Mesendoderm (in vitro differentiated cells): ENCODE data around the gene COBL.

ENCODE experiments used
- DNase-seq: peaks from one replicate; pipeline ENCODE4 v3.0.0; 2013
- H2AK5ac ChIP-seq: 2 replicates; pipeline ENCODE4 v1.6.1; 2013; ENCODE audit warnings: low read length, inconsistent platforms
- H2BK120ac ChIP-seq: 2 replicates; pipeline ENCODE4 v1.6.1; 2013; ENCODE audit warnings: low read depth, mild to moderate bottlenecking, low read length, moderate library complexity, mixed read lengths
- H2BK15ac ChIP-seq: replicated peaks from 2 replicates; pipeline ENCODE4 v1.6.1; 2013; ENCODE audit warnings: low read depth, mild to moderate bottlenecking, moderate library complexity
- H2BK5ac ChIP-seq: 2 replicates; pipeline ENCODE4 v1.6.1; 2013; ENCODE audit warnings: low read length, inconsistent platforms
- H3K18ac ChIP-seq: 2 replicates; pipeline ENCODE4 v1.6.1; 2013; ENCODE audit warnings: mild to moderate bottlenecking, low read length, mixed read lengths
- H3K23ac ChIP-seq: one replicate; pipeline ENCODE4 v1.6.1; 2013; ENCODE audit warnings: low read length
- H3K27ac ChIP-seq: 2 replicates; pipeline ENCODE4 v1.5.1; 2013; ENCODE audit warnings: low read depth, mild to moderate bottlenecking, inconsistent platforms, low read length, moderate library complexity
- H3K27me3 ChIP-seq: 2 replicates; pipeline ENCODE4 v1.6.1; 2013; ENCODE audit warnings: low read length, control low read depth, mild to moderate bottlenecking, inconsistent platforms; ENCODE audit not compliant: insufficient read depth, poor library complexity
- H3K36me3 ChIP-seq: 2 replicates; pipeline ENCODE4 v1.6.1; 2013; ENCODE audit warnings: low read length, inconsistent platforms; ENCODE audit not compliant: control insufficient read depth, insufficient read depth
- H3K4ac ChIP-seq: one replicate; pipeline ENCODE4 v1.6.1; 2013; ENCODE audit warnings: low read depth, mild to moderate bottlenecking, low read length, moderate library complexity
- H3K4me1 ChIP-seq: 2 replicates; pipeline ENCODE4 v1.6.1; 2013; ENCODE audit warnings: low read depth, low read length, inconsistent platforms; ENCODE audit not compliant: control insufficient read depth
- H3K4me2 ChIP-seq: 2 replicates; pipeline ENCODE4 v1.6.1; 2013; ENCODE audit warnings: low read length
- H3K4me3 ChIP-seq: 2 replicates; pipeline ENCODE4 v1.5.1; 2013; ENCODE audit warnings: mild to moderate bottlenecking, low read length
- H3K56ac ChIP-seq: one replicate; pipeline ENCODE4 v1.6.1; 2013; ENCODE audit warnings: low read length
- H3K79me1 ChIP-seq: 2 replicates; pipeline ENCODE4 v1.6.1; 2013; ENCODE audit warnings: low read length, inconsistent platforms
- H3K79me2 ChIP-seq: 2 replicates; pipeline ENCODE4 v1.6.1; 2013; ENCODE audit warnings: mild to moderate bottlenecking, low read length; ENCODE audit not compliant: control insufficient read depth, insufficient read depth
- H3K9ac ChIP-seq: 2 replicates; pipeline ENCODE4 v1.6.1; 2013; ENCODE audit warnings: low read length, inconsistent platforms
- H4K5ac ChIP-seq: one replicate; pipeline ENCODE4 v1.6.1; 2013; ENCODE audit warnings: low read length
- H4K8ac ChIP-seq: one replicate; pipeline ENCODE4 v1.6.1; 2013; ENCODE audit warnings: low read depth, mild to moderate bottlenecking, control low read depth, low read length, moderate library complexity
- WGBS: extraction: QIAGEN DNeasy Blood & Tissue Kit; methylation state at CpG from one replicate; pipeline ENCODE4 v1.1.7; 2013; ENCODE audit warnings: low lambda C conversion rate, missing lambda C conversion rate; ENCODE audit not compliant: insufficient coverage; ENCODE audit errors: extremely low coverage; 5-methylcytosine and 5-hydroxymethylcytosine counted together

COBL gene

DNA sequence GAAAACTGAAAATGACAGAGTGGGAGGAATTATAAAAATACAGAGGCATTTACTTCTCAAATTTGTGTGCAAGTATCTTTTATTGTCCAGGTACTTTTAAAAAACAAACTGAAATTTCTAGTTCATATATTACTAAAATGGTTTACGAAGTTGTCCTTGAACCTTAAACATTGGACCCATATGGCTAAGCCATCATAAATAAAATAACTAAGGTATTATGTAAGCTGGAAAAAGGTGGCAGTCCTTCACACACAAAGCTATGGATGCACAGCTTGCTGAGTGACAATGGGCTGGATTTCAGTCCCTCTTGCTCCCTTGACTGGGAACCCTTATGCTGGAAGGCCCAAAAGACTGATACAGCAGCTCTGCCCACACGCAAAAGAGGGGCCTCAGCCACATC, 66.1 kb downstream of the COBL start:
- no peak overlapping the region for H2BK5ac ChIP-seq
- no peaks in the 10 kb centered on the region for H3K27me3 ChIP-seq
- WGBS, result no CpG with 5 or more reads among the region's 2 CpGs
- H3K23ac ChIP-seq, result no peak overlapping the region
- H4K5ac ChIP-seq, result no peak overlapping the region
- no peak overlapping the region for H3K27ac ChIP-seq
- H3K9ac ChIP-seq, result no peak overlapping the region
- H3K79me2 ChIP-seq, result no peaks in the 10 kb centered on the region
- no peaks in the 10 kb centered on the region for H3K36me3 ChIP-seq
- no peak overlapping the region for H3K56ac ChIP-seq
- H2AK5ac ChIP-seq, result no peak overlapping the region
- DNase-seq, result no peak
- H3K79me1 ChIP-seq, result no peaks in the 10 kb centered on the region
- no peaks in the 10 kb centered on the region for H3K4me1 ChIP-seq
- no peak overlapping the region for H3K4me3 ChIP-seq
- no peak overlapping the region for H3K4me2 ChIP-seq
- H4K8ac ChIP-seq, result no peak overlapping the region
- H2BK15ac ChIP-seq, result no peak overlapping the region
- H3K4ac ChIP-seq, result no peak overlapping the region
- H3K18ac ChIP-seq, result no peak overlapping the region
- no peak overlapping the region for H2BK120ac ChIP-seq

DNA sequence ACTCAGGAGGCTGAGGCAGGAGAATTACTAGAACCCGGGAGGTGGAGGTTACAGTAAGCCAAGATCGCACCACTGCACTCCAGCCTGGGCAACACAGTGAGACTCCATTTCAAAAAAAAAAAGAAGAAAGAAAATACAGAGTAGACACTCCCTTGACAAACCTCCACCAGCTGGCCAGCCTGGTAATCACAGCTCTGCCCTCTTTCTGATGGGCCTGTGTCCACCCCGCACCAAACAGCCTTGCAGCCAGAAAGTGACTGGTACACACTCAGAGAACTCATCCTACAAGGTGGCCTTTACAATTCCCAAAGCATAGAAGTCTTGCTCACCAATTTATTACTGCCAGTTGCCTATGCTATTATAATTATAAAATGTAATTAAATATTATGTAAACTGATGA, 66.6 kb downstream of the COBL start:
- H4K8ac ChIP-seq, result no peak overlapping the region
- whole genome bisulfite sequencing, result no CpG with 5 or more reads among the region's 3 CpGs
- H3K4ac ChIP-seq, result no peak overlapping the region

DNA sequence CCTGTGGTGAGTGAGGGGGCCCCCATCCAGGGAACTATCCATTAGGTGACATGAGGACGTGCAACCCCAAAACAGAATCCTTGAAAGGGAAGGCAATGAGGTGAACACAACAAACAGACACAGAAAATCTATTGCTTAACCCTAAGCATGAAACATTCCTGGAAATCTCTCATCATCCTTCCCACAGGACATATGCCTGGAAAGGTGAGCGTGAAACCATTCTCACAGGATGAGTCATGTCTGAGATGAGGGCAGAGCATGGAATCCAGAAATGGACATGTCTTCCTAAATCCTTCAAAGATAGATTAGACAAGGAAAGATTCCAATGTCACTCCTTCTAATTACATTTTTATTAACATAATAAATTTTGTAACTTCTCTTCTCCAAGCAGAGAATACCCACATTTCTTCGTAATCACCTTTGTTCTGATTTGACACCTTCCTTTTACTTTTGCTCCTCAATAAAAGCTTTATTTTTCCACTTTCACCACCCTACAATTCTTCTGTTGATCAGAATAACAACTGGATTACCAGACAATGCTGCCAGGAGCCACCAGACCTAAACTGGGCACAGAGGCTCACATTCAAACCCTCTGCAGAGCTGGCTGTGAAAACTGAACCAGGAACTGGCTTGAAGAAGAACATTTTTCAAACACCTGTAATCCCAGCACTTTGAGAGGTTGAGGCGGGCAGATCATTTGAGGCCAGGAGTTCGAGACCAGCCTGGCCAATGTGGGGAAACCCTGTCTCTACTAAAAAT, 67.2 kb downstream of the COBL start:
- H3K56ac ChIP-seq, result no peak overlapping the region
- no peaks in the 10 kb centered on the region for H3K79me2 ChIP-seq
- no peak overlapping the region for H3K9ac ChIP-seq
- H2AK5ac ChIP-seq, result no peak overlapping the region
- peak; percentile 47 for DNase-seq
- H2BK120ac ChIP-seq, result no peak overlapping the region
- no peak overlapping the region for H3K23ac ChIP-seq
- H3K27ac ChIP-seq, result no peak overlapping the region
- H3K4me1 ChIP-seq, result no peaks in the 10 kb centered on the region
- H3K4me3 ChIP-seq, result no peak overlapping the region
- H2BK15ac ChIP-seq, result no peak overlapping the region
- no peaks in the 10 kb centered on the region for H3K79me1 ChIP-seq
- WGBS, result no CpG with 5 or more reads among the region's 5 CpGs
- H3K27me3 ChIP-seq, result no peaks in the 10 kb centered on the region
- H3K4me2 ChIP-seq, result no peak overlapping the region
- no peaks in the 10 kb centered on the region for H3K36me3 ChIP-seq
- no peak overlapping the region for H4K5ac ChIP-seq
- H2BK5ac ChIP-seq, result no peak overlapping the region
- H3K4ac ChIP-seq, result no peak overlapping the region
- no peak overlapping the region for H3K18ac ChIP-seq
- H4K8ac ChIP-seq, result no peak overlapping the region

More for the DNA sequence above, 66.6 kb downstream of the COBL start:
- no peaks in the 10 kb centered on the region for H3K27me3 ChIP-seq
- no peaks in the 10 kb centered on the region for H3K36me3 ChIP-seq
- H3K27ac ChIP-seq, result no peak overlapping the region
- no peak overlapping the region for H3K4me2 ChIP-seq
- no peak overlapping the region for H3K56ac ChIP-seq
- H4K5ac ChIP-seq, result no peak overlapping the region
- H3K79me1 ChIP-seq, result no peaks in the 10 kb centered on the region
- no peak overlapping the region for H2AK5ac ChIP-seq
- no peak overlapping the region for H3K9ac ChIP-seq
- no peak overlapping the region for H3K23ac ChIP-seq
- H3K18ac ChIP-seq, result no peak overlapping the region
- H2BK15ac ChIP-seq, result no peak overlapping the region
- H3K4me1 ChIP-seq, result no peaks in the 10 kb centered on the region
- H2BK5ac ChIP-seq, result no peak overlapping the region
- DNase-seq, result no peak
- H3K4me3 ChIP-seq, result no peak overlapping the region
- no peaks in the 10 kb centered on the region for H3K79me2 ChIP-seq
- no peak overlapping the region for H2BK120ac ChIP-seq

DNA sequence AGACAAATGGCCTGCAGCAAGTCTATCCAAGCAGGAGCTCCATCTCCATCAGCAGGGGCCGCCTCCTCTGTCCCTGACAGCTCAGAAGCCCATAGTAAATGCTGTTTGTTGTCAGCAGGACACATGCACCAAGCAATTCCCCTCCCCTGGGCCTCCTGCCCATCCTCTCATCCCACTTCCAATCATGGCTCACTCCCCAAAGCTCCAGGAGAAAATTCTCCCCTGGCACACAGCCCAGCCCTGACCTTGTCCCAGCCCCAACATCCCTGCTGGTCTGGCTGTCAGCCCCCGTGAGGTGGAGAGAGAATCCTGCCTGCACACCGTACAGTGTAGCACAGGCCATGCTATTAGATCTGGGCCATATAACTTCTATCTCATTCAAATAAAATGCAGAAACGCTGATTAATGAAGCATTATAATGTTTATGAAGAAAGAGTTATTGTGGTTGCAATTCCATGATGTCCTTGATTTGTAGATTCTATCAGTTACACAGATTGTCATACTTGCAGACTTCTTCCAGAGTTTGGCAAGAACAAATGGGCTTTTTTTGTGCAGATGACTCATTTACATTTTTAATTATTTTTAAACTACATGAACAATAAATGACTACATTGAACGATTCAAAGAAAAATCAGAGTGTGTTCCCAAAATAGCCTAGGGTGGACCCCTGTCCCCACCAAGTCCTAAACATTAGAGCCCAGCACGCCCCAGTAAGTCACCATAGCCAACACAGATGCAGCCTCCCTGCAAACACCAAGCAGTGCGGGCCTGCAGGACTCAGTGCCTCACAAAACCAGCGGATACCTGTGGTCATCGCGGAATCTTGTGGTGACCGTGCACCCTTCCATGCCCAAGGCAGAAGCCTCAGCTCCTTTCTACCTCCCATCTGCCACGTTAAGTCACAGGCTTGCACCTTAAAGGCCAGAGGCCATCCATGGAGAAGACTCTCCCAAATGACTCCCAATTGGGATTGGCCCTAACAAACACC, 70.1 kb downstream of the COBL start:
- Histone ChIP-seq H2BK15ac (no peak overlapping the region), H2AK5ac (no peak overlapping the region), H3K27ac (no peak overlapping the region), H3K23ac (no peak overlapping the region), H3K4me2 (no peak overlapping the region), H3K27me3 (no peaks in the 10 kb centered on the region), H3K79me2 (no peaks in the 10 kb centered on the region), H2BK120ac (no peak overlapping the region), H3K56ac (no peak overlapping the region), H3K4ac (no peak overlapping the region), H3K36me3 (no peaks in the 10 kb centered on the region), H3K4me3 (no peak overlapping the region), H3K79me1 (no peaks in the 10 kb centered on the region), H3K4me1 (no peaks in the 10 kb centered on the region), H4K8ac (no peak overlapping the region), H3K9ac (no peak overlapping the region), H3K18ac (no peak overlapping the region), H4K5ac (no peak overlapping the region), H2BK5ac (no peak overlapping the region)
- no CpG with 5 or more reads among the region's 12 CpGs for WGBS
- DNase-seq, result no peak

DNA sequence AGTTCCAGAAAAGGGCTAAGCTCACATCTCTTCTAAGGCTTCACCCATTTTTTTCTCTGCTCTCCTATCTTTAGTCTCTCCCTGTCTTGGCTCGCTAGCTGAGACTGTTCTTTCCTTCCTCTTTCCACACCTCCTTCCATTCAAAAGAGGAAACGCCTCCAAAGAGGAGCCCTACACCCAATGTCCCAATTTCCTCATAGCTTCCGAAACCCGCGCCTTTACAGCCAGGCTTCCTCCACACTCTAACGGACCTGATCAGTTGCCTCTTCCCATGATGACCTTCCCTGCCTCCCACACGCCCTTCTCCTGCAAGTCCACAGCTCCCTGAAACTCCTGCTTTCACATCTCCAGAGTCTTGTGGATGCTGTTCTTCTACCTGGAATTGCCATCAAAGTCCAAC, 71.7 kb downstream of the COBL start:
- WGBS, result no CpG with 5 or more reads among the region's 7 CpGs
- no peaks in the 10 kb centered on the region for H3K79me2 ChIP-seq
- DNase-seq, result no peak
- H3K79me1 ChIP-seq, result no peaks in the 10 kb centered on the region
- H3K9ac ChIP-seq, result no peak overlapping the region
- no peak overlapping the region for H2AK5ac ChIP-seq
- no peak overlapping the region for H2BK120ac ChIP-seq
- H3K4me1 ChIP-seq, result no peaks in the 10 kb centered on the region
- no peak overlapping the region for H3K18ac ChIP-seq
- no peak overlapping the region for H3K56ac ChIP-seq
- H3K4me2 ChIP-seq, result no peak overlapping the region
- H3K4ac ChIP-seq, result no peak overlapping the region
- H3K23ac ChIP-seq, result no peak overlapping the region
- no peaks in the 10 kb centered on the region for H3K27me3 ChIP-seq
- no peaks in the 10 kb centered on the region for H3K36me3 ChIP-seq
- H2BK15ac ChIP-seq, result no peak overlapping the region
- no peak overlapping the region for H3K4me3 ChIP-seq
- no peak overlapping the region for H2BK5ac ChIP-seq
- no peak overlapping the region for H4K5ac ChIP-seq
- no peak overlapping the region for H3K27ac ChIP-seq
- H4K8ac ChIP-seq, result no peak overlapping the region
